Ecto neural progenitor cell (in vitro differentiated cells): ENCODE data around the gene DNAJA4.

Experiments used
- DNase-seq: peaks from one replicate; pipeline ENCODE4 v3.0.0-alpha.2; 2018; ENCODE audit warnings: low spot score

DNAJA4 gene

DNA sequence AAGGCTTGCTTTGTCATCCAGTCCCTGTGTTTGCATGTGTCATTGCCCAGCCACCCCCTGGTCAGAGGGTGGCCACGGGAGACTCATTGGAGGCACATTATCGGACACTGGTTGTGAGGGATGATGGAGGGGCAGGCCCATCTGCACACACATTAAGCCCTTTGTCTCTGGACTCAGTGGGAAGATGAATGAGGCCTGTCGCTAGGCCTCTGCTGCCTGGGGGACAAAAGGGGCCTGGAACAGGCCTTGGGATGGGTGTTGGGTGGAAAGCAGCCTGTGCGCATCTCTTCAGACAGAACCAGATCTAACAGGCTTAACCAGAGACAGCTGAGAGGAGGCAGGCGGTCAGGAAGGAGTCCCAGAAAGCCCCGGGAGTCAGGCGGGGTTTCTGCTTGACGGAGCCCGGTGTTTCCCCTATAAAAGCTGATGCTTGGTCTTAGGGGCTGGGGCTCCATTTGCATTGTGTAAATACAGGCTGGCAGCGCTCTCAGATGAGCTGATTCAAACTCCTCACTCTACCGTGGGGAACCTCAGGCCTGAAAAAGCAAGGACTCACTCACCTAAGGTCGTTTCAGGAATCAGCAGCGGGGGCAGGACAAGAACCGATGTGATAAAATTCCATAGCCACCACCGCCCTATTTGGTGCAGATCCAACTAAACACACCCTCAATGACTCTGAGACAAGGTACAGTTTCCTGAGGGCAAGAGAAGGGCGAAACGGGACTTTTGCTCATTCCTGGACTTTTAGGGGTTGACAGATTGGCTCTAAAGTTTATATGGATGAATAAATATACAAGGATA is 52.1 kb downstream of the DNAJA4 start:
- peak; percentile 73 for DNase-seq

DNA sequence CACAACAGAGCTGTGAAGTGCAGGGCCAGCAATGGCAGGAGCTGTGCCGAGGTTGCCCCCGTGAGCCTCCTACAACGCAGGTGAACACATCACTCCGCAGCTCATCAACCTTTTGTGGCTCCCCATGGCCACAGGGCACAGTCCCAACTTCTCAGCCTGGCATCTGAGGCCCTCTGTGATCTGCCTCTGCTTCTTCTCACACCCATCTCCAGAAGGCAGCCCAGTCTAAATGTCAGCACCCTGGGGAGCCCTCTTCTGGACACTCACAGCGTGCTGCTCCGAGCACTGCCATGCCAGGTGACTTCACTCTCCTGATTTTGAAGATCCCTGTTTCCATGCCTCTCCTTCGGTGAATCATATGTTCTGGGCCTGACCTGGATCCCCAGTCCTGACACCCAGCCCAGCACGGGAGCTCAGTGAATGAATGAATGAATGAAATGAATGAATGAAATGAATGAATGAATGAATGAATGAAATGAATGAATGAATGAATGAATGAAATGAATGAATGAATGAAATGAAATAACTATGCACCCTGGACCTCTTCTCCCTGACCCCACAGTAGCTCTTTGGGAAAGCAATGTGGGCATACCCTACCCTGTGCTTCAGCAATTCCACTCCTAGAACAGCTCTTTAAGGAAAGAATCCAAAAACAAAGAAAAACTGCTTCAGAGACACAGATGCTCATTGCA is 52.9 kb downstream of the DNAJA4 start:
- DNase-seq = no peak

DNA sequence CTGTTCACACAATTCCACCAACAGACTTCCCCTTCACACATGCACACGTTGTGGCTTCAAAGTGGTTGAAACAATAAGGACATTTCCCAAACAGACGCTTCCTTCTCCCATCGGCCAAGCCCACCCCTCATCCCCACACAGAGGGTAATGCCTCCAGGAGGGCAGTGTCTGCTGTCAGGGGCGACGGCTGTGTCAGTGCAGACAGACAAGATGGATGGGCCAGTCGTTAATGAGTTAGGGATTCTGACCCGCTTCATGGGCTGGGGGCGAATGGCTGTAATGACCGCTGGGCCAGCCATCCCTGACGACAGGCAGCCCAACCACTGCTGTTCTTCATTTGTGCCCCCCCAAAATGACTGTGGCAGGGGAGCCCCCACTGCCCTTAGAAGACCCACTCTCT is 55.2 kb downstream of the DNAJA4 start:
- DNase-seq = no peak

DNA sequence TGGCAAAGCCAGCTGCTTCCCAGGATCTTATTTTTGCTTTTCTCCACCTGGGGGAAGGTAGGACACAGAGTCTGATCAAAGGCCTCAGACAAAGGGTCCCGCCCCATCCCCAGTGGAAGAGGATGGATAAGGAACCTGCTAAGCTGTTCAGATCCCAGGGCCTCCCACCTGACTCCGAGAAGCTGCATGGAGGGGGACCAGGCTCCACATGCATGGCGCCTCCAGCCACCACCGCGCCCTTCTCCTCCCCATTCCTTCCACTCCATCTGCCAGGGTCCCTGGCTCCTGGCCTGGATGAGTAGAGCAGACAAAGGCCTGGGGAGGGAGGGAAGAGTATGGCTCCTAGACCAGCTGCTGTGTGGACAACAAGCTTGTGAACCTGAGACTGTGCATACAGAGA is 55.8 kb downstream of the DNAJA4 start:
- no peak for DNase-seq

DNA sequence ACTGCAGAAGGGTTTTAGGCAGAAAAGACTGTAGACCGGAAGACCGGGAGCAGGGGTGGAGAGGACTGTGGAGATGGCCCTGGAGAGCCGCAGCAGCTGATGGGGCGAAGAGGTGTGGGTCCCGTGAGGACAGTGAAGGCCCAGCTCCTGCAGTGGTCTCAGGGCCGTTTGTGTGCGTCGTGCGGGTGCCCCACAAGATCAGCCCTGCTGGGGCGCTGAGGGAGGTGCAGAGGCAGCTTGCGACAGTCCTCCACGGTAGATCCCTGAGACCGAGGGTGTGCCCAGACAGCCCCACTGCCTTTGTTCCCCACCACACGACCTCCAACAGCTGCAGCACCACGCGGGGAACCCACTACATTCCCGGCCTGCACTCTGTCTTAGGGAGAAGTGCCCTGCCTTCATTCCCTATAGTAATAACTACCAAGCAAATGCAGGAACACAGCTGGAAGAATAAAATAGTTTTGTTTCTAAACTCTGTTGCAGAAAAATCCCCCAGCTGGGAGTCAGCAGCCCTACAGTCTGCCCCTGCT is 56.7 kb downstream of the DNAJA4 start:
- DNase-seq = no peak

DNA sequence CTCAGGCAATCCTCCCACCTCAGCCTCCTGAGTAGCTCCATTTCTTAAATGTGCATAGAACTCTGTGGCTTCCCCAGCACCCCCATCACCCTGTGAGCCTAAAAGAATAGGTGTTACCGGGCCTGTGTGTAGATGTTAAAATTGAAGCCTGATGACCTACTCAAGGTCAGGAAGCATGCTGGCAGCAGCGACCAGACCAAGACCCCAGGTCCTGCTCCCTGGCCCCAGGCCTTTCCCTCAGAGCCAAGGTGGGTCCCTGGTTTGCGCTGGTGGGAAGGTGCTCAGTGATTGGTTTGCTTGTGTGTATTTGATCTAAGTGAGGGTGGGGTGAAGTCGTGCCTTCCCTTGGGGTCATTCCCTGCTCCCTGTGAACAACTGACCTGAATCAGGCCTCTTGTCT is 57.4 kb downstream of the DNAJA4 start:
- no peak for DNase-seq

DNA sequence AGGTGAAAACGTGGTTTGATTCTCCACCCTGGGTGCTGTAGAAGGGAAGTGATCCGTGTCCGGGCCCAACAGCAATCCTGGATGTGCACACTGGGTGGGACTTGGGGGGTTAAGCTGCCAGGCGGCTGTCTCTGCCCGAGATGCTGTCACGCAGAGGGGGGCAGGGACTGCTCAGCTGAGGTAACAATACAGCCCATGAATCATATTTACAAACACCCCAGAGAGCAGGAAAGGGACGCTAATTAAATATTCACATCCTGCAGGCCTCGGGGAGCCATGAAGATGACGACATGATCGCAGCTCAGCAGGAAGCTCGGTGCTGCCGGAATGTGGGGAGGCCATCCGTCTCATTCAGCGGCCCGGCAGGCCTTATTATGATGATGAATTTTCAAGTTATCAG is 57.9 kb downstream of the DNAJA4 start:
- DNase-seq = no peak

DNA sequence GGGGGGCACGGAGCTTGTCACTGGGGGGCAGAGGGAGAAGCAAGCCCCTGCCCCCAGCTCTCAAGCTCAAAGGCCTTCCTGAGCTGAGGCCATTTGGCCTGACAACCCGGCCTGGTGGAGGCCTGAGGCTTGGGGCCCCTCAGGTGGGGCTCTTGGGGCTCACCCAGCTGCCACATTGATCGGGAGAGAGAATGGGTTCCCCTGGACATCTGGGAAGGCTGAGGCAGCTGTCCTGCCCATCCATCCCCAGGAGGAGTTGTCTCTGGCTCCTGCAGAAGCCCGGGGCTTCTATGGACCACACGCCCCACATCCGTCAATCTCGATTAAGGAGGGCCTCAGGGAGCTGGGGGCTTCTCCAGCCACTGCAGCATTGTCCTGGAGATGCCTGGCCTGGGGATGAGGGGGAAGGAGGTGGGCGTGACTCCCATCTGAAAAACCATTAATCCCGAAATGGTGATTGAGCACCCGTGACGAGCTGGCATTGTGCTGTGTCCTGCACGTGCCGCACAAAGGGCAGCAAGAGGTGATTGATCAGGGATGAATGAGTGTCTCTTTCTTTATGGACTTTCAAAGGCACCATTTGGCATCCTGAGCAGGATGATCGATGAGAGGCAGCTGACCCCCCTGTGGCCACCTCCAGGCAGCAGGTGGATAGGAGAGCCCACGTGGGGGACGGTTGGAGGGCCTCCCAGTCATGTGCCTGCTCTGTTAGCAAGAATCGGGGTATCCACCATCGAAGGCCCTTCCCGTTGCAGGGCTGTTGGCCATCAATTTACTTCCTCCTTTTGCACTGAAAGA is 58.6 kb downstream of the DNAJA4 start:
- DNase-seq = peak; percentile 76

DNA sequence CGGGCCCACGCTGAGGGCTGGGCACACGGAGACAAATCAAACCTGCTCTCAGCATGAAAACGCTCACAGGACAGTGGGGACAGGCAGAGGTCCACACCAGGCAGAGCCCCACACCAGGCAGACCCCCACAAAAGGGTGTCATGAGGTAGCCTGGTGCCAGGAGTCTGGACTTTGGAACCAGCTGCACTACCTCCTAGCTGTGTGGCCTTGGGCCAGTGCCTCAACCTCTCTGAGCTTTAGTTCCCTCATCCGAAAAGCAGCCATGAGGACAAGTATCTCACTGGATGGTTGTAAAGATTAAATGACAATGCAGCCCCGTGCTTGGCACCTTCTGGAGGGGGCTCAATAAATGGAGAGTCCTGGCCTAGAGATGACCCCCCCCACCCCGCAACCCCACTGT is 59.3 kb downstream of the DNAJA4 start:
- DNase-seq = no peak

DNA sequence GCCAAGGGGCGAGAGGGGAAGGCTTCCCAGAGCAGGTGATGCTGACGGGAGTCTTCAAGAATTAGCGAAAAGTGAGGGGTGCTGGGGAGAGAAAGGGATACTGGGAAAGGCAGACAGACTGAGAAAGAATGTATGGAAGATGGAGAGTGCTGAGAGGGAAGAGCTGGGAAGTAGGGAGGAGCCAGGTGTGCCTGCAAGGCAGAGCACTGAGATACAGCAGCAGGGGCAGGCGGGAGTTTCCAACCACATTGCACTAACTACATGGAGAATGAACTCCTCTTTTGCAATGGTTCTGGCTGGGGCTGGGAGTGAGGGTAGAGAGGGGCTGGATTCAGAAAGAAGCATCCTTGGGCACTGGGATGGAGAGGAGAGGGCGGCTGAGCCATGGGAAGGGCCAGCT is 59.8 kb downstream of the DNAJA4 start:
- DNase-seq = no peak

DNA sequence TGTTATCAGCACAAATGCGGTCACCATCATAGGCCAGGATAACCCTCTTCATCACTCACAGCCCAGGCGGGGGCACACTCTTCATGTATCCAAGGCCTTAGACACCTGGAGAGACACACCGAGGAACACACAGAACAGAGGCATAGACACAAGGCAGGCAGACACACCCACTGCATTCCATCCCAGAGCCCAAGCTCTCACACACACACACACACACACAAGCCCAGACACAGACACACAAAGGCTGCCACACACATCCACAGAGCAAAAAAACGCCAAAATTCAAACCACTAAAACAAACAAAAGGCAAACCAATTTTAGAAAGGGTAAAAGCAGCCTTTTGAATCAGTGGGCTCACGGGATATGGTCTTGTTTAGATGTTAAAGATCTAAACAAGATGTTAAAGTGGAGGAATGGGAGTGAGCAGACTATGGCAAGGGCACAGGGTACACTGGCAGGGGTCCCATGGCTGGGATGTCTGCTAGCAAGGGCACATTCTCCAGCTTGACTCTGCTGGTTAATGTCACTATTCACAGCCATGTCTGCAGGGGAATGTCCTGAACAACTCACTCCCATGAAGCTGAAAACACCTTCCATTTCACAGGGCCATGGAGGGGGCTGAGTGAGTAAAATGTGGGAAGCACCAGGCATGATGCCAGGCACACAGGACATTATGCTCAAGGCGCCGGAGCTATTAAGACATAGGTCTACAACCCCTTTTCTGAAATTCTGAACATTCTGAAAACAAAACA is 60.9 kb downstream of the DNAJA4 start:
- peak; percentile 60 for DNase-seq

DNA sequence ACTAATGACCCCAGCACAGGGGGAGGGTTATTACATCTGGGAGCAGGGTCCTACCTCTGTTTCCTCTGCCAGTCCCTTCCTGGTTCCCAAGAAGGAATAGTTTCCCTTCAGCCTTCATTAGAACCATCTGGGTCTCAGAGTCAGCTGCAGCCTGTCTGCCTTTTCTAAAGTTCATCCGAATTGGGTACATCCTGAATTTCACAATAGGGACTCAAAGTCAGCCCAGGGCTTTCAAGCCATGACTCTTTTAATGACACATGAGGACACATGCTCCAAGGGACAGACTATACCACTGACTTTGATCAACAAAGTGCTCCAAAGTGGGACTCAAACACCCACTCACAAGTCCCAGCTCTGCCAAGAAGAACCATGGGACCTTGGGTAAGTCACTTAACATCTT is 63.1 kb downstream of the DNAJA4 start:
- DNase-seq = no peak

DNA sequence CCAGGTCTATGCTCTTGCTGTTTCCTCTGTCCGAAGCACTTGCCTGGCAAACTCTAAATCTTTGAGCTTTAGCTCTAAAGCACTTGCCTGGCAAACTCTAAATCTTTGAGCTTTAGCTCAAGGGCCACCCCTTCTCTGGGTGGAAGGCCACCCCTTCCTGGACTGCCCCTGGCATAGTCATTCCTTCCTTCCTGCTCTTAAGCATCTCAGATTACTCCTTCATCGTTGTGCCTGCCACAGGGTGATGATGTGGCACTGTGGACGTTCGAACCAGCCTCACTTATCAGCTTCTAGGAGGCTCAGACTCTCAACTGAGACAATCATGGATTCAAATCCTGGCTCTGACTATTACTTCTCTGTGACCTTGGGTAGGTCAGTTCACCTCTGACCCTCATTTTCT is 65.3 kb downstream of the DNAJA4 start:
- DNase-seq = no peak
